NB4 (cell line): ENCODE data around the gene ZNF432.

Experiments used
- CTCF ChIP-seq: IDR thresholded peaks from one replicate; pipeline ENCODE4 v1.5.1; 2012; ENCODE audit warnings: low read depth, low read length
- POLR2A ChIP-seq: IDR thresholded peaks from 2 replicates; pipeline ENCODE4 v1.6.1; 2011; ENCODE audit warnings: mild to moderate bottlenecking; ENCODE audit not compliant: insufficient read length; ENCODE audit errors: extremely low read depth
- TF ChIP-seq, protein P1 (sequence below): IDR thresholded peaks from 2 replicates; pipeline ENCODE4 v1.6.1; 2011; ENCODE audit warnings: low read depth, low read length

DNA sequence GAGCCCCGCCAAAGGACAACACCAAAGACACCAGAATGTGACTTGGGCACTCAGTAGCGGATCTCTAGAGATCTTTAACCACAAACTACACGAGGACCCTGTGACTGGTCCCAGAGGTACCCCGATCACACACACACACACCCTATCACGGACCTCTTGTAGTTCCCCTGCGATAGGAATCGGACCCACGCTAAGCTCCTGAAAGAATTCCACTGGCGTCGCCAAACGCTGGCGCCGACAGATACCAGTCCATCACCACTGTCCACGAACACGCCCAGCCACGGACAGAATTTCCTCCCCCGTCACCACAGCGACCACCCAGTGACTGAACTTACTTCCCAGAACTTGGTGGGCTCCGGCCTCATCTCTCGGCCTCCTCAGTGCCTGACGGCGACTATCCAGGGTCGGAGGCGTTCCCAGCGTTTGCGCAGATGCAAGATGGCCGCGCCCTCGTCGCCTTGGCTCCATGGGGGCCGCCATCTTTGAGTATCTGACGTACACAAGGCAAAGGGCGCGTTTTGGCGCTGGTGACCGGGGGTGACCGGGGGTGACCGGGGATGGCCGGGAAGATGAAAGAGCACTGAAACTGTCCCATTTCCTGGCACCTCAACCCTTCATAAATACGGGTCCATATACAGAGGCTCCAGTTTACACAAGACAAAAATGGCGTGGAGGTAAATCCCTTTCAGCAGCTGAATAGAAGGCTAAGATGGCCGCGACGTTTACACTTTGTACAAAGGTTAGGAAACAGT lies 40.7 kb downstream of the ZNF432 start, which contains the start of gene ZNF615:
- TF ChIP-seq POLR2A (no peak), CTCF (no peak)
- TF ChIP-seq, protein P1, sequence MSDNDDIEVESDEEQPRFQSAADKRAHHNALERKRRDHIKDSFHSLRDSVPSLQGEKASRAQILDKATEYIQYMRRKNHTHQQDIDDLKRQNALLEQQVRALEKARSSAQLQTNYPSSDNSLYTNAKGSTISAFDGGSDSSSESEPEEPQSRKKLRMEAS: no peak
